ENCODE measurements around the gene RAP1B. TPM values are rescaled to one million over a fixed set of nuclear protein-coding genes. Genes with fewer than 3 reads are reported as not detected.
"Not testable (repeated sequence)": the region's sequence is repeated elsewhere in the genome, so short reads cannot be mapped to it uniquely, and the experiment has no call there.

RAP1B gene
- total RNA-seq, 2 experiments from 2014 or later, result 256 to 261 TPM

DNA sequence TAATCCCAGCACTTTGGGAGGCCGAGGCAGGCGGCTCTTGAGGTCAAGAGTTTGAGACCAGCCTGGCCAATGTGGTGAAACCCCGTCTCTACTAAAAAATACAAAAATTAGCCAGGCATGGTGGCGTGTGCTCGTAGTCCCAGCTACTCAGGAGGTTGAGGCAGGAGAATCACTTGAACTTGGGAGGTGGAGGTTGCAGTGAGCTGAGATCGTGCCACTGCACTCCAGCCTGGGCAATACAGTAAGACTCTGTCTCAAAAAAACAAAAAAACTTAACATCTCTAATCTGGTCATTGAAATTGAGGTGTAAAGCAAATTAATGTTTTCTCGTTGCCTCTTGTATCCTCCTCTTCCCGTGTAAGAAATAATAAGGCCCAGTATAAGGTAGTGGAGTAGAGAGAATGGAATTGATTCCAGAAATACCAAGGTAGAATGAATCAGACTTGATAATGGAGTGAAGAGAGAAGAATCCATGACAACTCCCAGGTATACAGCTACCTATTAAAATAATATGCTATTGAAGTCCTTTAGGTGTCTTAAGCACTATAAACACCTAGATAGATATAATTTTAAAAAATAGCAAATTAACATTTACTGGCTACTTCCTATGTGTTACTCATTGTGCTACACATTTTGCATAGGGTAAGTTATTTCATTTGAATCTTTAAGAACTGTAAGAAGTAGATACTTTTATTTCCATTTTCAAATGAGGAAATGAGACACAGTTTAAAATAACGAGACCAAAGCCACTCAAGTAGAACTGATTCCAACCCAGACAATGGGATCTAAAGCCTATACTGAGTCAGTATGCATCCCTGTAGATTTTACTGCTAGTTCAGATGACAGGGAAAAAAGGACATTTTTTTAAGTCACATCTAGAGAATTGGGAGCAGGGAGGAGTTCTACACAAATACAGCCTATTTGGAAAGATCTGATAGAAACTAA, 23.2 kb downstream of the RAP1B start:
- CTCF ChIA-PET, result no interaction called here
- Mint-ChIP-seq H3K27ac (peak overlapping the region; percentile 38), H3K27me3 (no peaks in the 10 kb centered on the region), H3K9me3 (no peaks in the 10 kb centered on the region), H3K4me3 (peak overlapping the region; percentile 32), H3K36me3 (ENCODE audit: low read depth) (peaks cover 76% of the 10 kb centered on the region), H3K4me1 (ENCODE audit: low read depth) (peaks cover 94% of the 10 kb centered on the region)
- TF ChIP-seq CTCF (IDR thresholded peaks at IDR 0.05), result no peak
- DNase-seq (no peak), ATAC-seq (ENCODE audit: poor library complexity) (no peak)
- POLR2A ChIA-PET, result no interaction called here
- Histone ChIP-seq H3K36me3 (ENCODE audit: insufficient read depth, low read length) (peaks cover 20% of the 10 kb centered on the region), H3K27ac (ENCODE audit: low read depth in 1 of 2, low read length in 2 of 2) (peak overlapping the region in 1 of 2 donors; percentile 18), H3K4me3 (ENCODE audit: low read length) (no peak overlapping the region), H3K27me3 (ENCODE audit: control insufficient read depth in 1 of 2, insufficient read depth in 2 of 2, low read length in 2 of 2) (no peaks in the 10 kb centered on the region), H3K9me3 (ENCODE audit: control insufficient read depth in 1 of 2, insufficient read depth in 1 of 2, low read length in 2 of 2) (no peaks in the 10 kb centered on the region), H3K4me1 (ENCODE audit: insufficient read depth, low read length) (peaks cover 48% of the 10 kb centered on the region)
- intact Hi-C loops (cut with DNase I, micrococcal nuclease), result loop anchor here in 1 of 2 experiments (2.0 kb wide), 1 partner anchor 13 kb away; no protein-coding TSS in a partner anchor

DNA sequence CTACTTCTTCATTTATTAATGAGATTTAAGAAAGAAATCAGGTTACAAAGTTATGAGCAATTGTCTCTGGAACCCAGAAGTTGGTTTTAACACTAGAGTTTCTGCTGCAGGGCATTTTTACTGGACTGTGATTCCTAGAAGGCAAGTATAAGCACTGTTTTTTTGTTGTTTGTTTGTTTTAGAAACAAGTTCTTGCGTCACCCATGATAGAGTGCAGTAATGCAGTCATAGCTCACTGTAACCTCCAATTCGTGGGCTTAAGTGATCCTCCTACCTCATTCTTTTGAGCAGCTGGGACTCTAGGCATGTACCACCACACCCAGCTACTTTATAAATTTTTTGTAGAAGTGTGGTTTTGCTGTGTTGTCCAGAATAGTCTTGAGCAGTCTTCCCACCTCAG, 25.6 kb downstream of the RAP1B start:
- Histone ChIP-seq H3K36me3 (ENCODE audit: insufficient read depth, low read length) (peaks cover 13% of the 10 kb centered on the region), H3K9me3 (ENCODE audit: control insufficient read depth in 1 of 2, insufficient read depth in 1 of 2, low read length in 2 of 2) (no peaks in the 10 kb centered on the region), H3K4me3 (ENCODE audit: low read length) (no peak overlapping the region), H3K4me1 (ENCODE audit: insufficient read depth, low read length) (peaks cover 54% of the 10 kb centered on the region), H3K27me3 (ENCODE audit: control insufficient read depth in 1 of 2, insufficient read depth in 2 of 2, low read length in 2 of 2) (no peaks in the 10 kb centered on the region), H3K27ac (ENCODE audit: low read depth in 1 of 2, low read length in 2 of 2) (no peak overlapping the region)
- H3K27ac Mint-ChIP-seq, result peak overlapping the region; percentile 38
- CTCF ChIA-PET, result interaction anchor here (1.4 kb wide), 1 partner anchor 77 kb away, joined by 3 read pairs; no protein-coding TSS in a partner anchor
- intact Hi-C loops (cut with DNase I, micrococcal nuclease), result loop anchor here in 1 of 2 experiments (5.0 kb wide), 1 partner anchor 36 kb away; no protein-coding TSS in a partner anchor
- no peak for TF ChIP-seq CTCF (IDR thresholded peaks at IDR 0.05)
- no peaks in the 10 kb centered on the region for H3K9me3 Mint-ChIP-seq
- H3K4me3 Mint-ChIP-seq, result peak overlapping the region; percentile 21
- H3K4me1 Mint-ChIP-seq (ENCODE audit: low read depth), result peaks cover 96% of the 10 kb centered on the region
- POLR2A ChIA-PET, result interaction anchor here (0.6 to 1.3 kb wide), 2 partner anchors 24 to 266 kb away, joined by 3 to 7 read pairs; no protein-coding TSS in a partner anchor
- H3K36me3 Mint-ChIP-seq (ENCODE audit: low read depth), result peaks cover 63% of the 10 kb centered on the region
- peak; percentile 47 for ATAC-seq (ENCODE audit: poor library complexity)
- no peaks in the 10 kb centered on the region for H3K27me3 Mint-ChIP-seq
- DNase-seq, result no peak

DNA sequence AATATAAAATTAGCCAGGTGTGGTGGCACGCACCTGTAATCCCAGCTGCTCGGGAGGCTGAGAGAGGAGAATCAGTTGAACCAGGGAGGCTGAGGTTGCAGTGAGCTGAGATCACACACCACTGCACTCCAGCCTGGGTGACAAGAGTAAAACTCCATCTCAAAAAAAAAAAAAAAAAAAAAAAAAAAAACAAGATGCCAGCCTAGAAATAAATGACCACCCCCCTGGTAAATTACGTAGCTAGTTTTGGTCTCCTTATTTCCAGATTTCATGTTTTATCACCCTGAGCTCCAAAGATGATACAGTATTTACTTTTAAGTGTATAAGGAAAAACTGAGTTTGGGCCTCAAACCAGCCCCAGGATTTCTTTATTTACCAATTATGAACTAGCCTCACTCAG, 26.7 kb downstream of the RAP1B start:
- peak overlapping the region; percentile 23 for H3K4me3 Mint-ChIP-seq
- DNase-seq; ATAC-seq (ENCODE audit: poor library complexity); H3K4me3 ChIP-seq (ENCODE audit: low read length); H3K9me3 ChIP-seq (ENCODE audit: control insufficient read depth in 1 of 2, insufficient read depth in 1 of 2, low read length in 2 of 2); POLR2A ChIA-PET; H3K27me3 ChIP-seq (ENCODE audit: control insufficient read depth in 1 of 2, insufficient read depth in 2 of 2, low read length in 2 of 2); H3K27me3 Mint-ChIP-seq; H3K9me3 Mint-ChIP-seq: not testable (repeated sequence)
- peaks cover 99% of the 10 kb centered on the region for H3K4me1 Mint-ChIP-seq (ENCODE audit: low read depth)
- Histone ChIP-seq H3K4me1 (ENCODE audit: insufficient read depth, low read length) (peaks cover 50% of the 10 kb centered on the region), H3K36me3 (ENCODE audit: insufficient read depth, low read length) (peaks cover 12% of the 10 kb centered on the region), H3K27ac (ENCODE audit: low read depth in 1 of 2, low read length in 2 of 2) (peak overlapping the region in 1 of 2 donors; percentile 13)
- intact Hi-C loops (cut with DNase I, micrococcal nuclease), result loop anchor here in 1 of 2 experiments (5.0 kb wide), 1 partner anchor 35 kb away; no protein-coding TSS in a partner anchor
- H3K36me3 Mint-ChIP-seq (ENCODE audit: low read depth), result peaks cover 65% of the 10 kb centered on the region
- CTCF ChIA-PET, result interaction anchor here (0.7 to 1.4 kb wide), 2 partner anchors 43 to 78 kb away, joined by 3 to 4 read pairs; no protein-coding TSS in a partner anchor
- H3K27ac Mint-ChIP-seq, result peak overlapping the region; percentile 52
